RWPE2 (cell line): ENCODE measurements around the gene NBL1.

Experiments
- ATAC-seq: fragments of 200-7000 bp; cut with Tn5 transposase; 3 replicates; pipeline ENCODE4 v1.9.1; 2021; ENCODE audit warnings: low read depth
- DNase-seq: peaks from one replicate; pipeline ENCODE4 v3.0.0-alpha.2; 2020; ENCODE audit warnings: low spot score
- H3K27ac ChIP-seq: fragments of 450-650 bp; 2 replicates; pipeline ENCODE4 v1.5.1; 2017; ENCODE audit warnings: mild to moderate bottlenecking; ENCODE audit not compliant: poor library complexity, severe bottlenecking
- H3K27me3 ChIP-seq: fragments of 250-450 bp; sonication (Bioruptor Pico); 2 replicates; pipeline ENCODE4 v1.5.1; 2021; ENCODE audit warnings: mild to moderate bottlenecking, moderate library complexity; ENCODE audit not compliant: insufficient read depth, poor library complexity, severe bottlenecking
- H3K36me3 ChIP-seq: fragments of 250-450 bp; sonication (Bioruptor Pico); 2 replicates; pipeline ENCODE4 v1.5.1; 2020; ENCODE audit warnings: low read depth, mild to moderate bottlenecking, moderate library complexity
- H3K4me1 ChIP-seq: fragments of 250-450 bp; sonication (Bioruptor Pico); 2 replicates; pipeline ENCODE4 v1.5.1; 2021; ENCODE audit warnings: mild to moderate bottlenecking, moderate library complexity; ENCODE audit not compliant: insufficient read depth, poor library complexity, severe bottlenecking
- H3K4me3 ChIP-seq: fragments of 250-450 bp; sonication (Bioruptor Pico); 2 replicates; pipeline ENCODE4 v1.5.1; 2021; ENCODE audit warnings: mild to moderate bottlenecking, moderate library complexity; ENCODE audit not compliant: severe bottlenecking
- H3K9me3 ChIP-seq: fragments of 250-450 bp; sonication (Bioruptor Pico); 2 replicates; pipeline ENCODE4 v1.5.1; 2021; ENCODE audit warnings: mild to moderate bottlenecking, moderate library complexity; ENCODE audit not compliant: severe bottlenecking
- TF ChIP-seq, protein P1 (sequence below): fragments of 450-650 bp; IDR thresholded peaks from one replicate; pipeline ENCODE4 v1.5.1; 2017; ENCODE audit warnings: mild to moderate bottlenecking, moderate library complexity; ENCODE audit not compliant: poor library complexity, severe bottlenecking

The NBL1 gene

DNA sequence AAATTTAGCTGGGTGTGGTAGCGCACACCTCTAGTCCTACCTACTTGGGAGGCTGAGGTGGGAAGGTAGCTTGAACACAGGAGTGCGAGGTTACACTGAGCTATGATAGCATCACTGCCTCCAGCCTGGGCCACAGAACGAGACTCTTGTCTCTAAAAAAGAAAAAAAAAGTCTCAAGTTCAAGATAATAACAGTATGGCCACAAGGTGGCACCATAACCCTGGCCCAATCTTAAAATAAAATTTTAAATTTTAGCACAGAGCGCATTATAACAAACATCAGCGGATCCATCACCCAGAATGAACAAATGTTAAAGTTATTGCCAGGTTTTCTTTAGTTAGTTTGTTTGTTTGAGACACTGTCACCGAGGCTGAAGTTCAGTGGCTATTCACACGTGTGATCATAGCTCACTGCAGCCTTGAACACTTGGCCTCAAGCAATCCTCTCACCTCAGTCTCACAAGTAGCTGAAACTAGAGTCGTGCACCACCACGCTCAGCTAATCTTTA, 17.7 kb downstream of the NBL1 start:
- no peak for ATAC-seq

DNA sequence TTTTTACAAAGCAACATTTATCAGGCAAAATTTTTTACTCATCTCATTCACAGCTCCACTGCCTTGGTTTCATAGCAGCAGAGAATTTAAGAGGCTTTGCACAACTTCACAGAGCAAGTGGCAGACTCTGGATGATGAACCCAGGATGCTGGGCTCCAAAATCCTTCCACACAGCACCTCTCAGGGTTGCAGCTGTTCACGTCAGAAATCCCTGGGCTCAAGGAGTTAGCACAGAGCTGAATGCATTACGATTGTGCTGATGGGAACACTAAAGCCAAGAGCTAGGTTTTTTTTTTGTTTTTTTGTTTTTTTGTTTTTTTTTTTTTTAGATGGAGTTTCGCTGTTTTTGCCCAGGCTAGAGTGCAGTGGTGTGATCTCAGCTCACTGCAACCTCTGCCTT, 18.2 kb downstream of the NBL1 start:
- TF ChIP-seq, protein P1, sequence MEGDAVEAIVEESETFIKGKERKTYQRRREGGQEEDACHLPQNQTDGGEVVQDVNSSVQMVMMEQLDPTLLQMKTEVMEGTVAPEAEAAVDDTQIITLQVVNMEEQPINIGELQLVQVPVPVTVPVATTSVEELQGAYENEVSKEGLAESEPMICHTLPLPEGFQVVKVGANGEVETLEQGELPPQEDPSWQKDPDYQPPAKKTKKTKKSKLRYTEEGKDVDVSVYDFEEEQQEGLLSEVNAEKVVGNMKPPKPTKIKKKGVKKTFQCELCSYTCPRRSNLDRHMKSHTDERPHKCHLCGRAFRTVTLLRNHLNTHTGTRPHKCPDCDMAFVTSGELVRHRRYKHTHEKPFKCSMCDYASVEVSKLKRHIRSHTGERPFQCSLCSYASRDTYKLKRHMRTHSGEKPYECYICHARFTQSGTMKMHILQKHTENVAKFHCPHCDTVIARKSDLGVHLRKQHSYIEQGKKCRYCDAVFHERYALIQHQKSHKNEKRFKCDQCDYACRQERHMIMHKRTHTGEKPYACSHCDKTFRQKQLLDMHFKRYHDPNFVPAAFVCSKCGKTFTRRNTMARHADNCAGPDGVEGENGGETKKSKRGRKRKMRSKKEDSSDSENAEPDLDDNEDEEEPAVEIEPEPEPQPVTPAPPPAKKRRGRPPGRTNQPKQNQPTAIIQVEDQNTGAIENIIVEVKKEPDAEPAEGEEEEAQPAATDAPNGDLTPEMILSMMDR = no peak
- H3K27me3 ChIP-seq = peaks cover 28% of the 10 kb centered on the region

More for the DNA sequence above, 17.7 kb downstream of the NBL1 start:
- Histone ChIP-seq H3K36me3 (no peaks in the 10 kb centered on the region), H3K27ac (no peak overlapping the region), H3K9me3 (no peaks in the 10 kb centered on the region), H3K27me3 (peaks cover 28% of the 10 kb centered on the region), H3K4me1 (no peaks in the 10 kb centered on the region), H3K4me3 (no peak overlapping the region)
- DNase-seq = no peak
- TF ChIP-seq, protein P1 = peak; percentile 92

DNA sequence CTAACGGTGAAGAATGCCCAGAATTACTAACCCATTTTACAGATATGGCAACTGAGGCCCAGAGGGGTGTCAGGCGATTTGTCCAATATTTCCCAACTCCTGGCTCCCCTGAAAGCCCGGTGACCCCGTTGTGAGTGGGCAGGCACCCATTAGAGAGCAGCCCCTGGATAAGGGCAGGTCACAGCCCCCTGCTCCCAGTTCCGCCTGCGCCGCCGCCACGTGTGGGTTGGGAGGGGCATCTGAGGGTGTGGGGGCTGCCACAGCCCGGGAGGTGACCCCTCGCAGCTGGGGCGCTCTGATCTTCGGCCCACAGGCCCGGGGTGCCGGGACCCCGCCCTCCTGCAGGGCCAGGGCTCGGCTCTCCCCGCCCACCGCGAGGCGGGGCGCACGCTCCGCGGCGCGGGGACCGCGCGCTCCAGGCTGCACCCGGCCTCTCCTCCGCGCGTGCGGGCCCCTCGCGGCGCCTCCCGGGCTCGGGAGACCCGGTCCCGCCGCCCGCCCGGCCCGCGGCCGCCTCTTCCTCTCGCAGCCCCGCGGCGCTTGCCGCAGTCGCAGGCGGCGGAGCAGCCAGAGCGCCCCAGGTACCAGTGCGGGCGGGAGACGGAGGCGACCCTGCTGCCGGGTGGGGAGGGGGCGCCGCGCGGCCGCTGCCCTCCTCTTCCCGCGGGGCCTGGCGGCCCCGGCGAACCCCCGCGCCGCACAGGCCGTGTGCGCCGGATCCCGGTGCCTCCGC, 20.5 kb downstream of the NBL1 start, which contains the start of gene HTR6:
Gene HTR6 (plus strand): TSS at position 423 of the 733 bp plus-strand sequence. CDS start 879 bp downstream, outside the sequence.
- Histone ChIP-seq H3K9me3 (no peaks in the 10 kb centered on the region), H3K27ac (no peak within 1 kb of the TSS), H3K4me3 (peak within 1 kb of the TSS; percentile 30), H3K36me3 (no peaks in the 10 kb centered on the region), H3K4me1 (no peaks in the 10 kb centered on the region), H3K27me3 (peaks cover 28% of the 10 kb centered on the region)
- ATAC-seq (no peak), DNase-seq (no peak)
- TF ChIP-seq, protein P1 = no peak

More for the DNA sequence above, 18.2 kb downstream of the NBL1 start:
- DNase-seq = no peak
- Histone ChIP-seq H3K4me1 (no peaks in the 10 kb centered on the region), H3K4me3 (no peak overlapping the region), H3K36me3 (no peaks in the 10 kb centered on the region), H3K27ac (no peak overlapping the region), H3K9me3 (no peaks in the 10 kb centered on the region)
- no peak for ATAC-seq

DNA sequence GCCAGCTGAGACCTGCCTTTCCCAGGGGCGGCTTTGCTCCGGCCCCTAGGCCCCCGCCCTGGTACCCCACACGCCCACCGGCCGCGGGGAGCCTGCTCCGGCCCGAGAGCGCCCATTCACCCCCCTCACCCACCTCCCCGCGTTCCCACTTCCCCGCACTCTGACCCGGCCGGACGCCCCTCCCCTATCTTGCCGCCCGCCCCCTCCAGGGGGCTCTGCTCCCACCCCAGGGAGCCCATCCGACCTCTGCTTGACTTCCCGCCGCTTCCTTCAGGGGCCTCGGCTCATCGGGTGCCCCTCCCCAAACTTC, 21.0 kb downstream of the NBL1 start:
- Histone ChIP-seq H3K4me3 (peak overlapping the region; percentile 30), H3K27ac (no peak overlapping the region), H3K27me3 (peaks cover 28% of the 10 kb centered on the region), H3K9me3 (no peaks in the 10 kb centered on the region), H3K36me3 (no peaks in the 10 kb centered on the region), H3K4me1 (no peaks in the 10 kb centered on the region)
- no peak for DNase-seq
- TF ChIP-seq, protein P1 = no peak
- no peak for ATAC-seq
